H7 (cell line): ENCODE data around the gene NVL. TPM values are rescaled to one million over a fixed set of nuclear protein-coding genes. Genes with fewer than 3 reads are reported as not detected.

Experiments used
- total RNA-seq: library from RNA; depleted of rRNA; stranded (reverse); fragments of >200 nt; shearing (Covaris generic); gene quantifications from 2 replicates; pipeline ENCODE4 v1.2.3, GENCODE V29; 2014; rRNA removed

The NVL gene
- total RNA-seq, 1 experiment from 2014 or later: 49.3 TPM

Other genes with a start within 250 kb of the NVL start
- 41.3 and 52.9 TPM in 2 replicates for gene FBXO28, start 216.1 kb downstream of the NVL start, total RNA-seq
- gene DEGS1, start 146.9 kb downstream of the NVL start, total RNA-seq: 65.4 and 68.4 TPM in 2 replicates
- 96.1 and 112 TPM in 2 replicates for gene CNIH4, start 26.7 kb upstream of the NVL start, total RNA-seq
- gene WDR26, start 104.6 kb upstream of the NVL start, total RNA-seq: 41.2 and 58.0 TPM in 2 replicates